Breast epithelium (tissue), 3 donors: Measurements from ENCODE around the gene ARID1A.

ENCODE experiments used
- POLR2AphosphoS5 ChIP-seq, 3 donors: sonication (generic); formaldehyde crosslinking; IDR thresholded peaks; one replicate each; pipeline ENCODE4 v1.6.1; 2017; ENCODE audit warnings: antibody characterized with exemption in 3 of 3
- TF ChIP-seq, protein P1 (sequence below), 3 donors: fragments of 450-650 bp; IDR thresholded peaks; one replicate each; pipeline ENCODE4 v1.5.1; 2016 to 2017; ENCODE audit warnings: antibody characterized with exemption in 3 of 3, mild to moderate bottlenecking in 3 of 3, moderate library complexity in 3 of 3

DNA sequence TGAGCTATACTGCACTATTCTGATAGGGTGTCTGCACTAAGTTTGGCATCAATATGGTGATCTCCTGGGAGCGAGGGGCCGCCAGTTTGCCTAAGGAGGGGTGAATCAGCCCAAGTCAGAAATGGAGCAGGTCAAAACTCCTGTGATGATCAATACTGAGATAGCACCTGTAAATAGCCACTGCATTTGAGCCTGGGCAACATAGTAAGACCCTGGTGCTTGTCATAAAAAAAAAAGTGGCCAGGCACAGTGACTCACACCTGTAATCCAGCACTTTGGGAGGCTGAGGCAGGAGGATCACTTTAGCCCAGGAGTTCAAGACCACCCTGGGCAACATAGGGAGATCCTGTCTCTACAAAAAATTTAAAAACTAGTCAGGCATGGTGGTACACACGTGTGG is 119.1 kb downstream of the ARID1A start:
- TF ChIP-seq, protein P1, sequence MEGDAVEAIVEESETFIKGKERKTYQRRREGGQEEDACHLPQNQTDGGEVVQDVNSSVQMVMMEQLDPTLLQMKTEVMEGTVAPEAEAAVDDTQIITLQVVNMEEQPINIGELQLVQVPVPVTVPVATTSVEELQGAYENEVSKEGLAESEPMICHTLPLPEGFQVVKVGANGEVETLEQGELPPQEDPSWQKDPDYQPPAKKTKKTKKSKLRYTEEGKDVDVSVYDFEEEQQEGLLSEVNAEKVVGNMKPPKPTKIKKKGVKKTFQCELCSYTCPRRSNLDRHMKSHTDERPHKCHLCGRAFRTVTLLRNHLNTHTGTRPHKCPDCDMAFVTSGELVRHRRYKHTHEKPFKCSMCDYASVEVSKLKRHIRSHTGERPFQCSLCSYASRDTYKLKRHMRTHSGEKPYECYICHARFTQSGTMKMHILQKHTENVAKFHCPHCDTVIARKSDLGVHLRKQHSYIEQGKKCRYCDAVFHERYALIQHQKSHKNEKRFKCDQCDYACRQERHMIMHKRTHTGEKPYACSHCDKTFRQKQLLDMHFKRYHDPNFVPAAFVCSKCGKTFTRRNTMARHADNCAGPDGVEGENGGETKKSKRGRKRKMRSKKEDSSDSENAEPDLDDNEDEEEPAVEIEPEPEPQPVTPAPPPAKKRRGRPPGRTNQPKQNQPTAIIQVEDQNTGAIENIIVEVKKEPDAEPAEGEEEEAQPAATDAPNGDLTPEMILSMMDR (IDR thresholded peaks at IDR 0.05): no peak
- no peak for TF ChIP-seq POLR2AphosphoS5 (IDR thresholded peaks at IDR 0.05)
